Caco-2 (cell line): ENCODE results near the gene USHBP1. TPM values are rescaled to one million over a fixed set of nuclear protein-coding genes. Genes with fewer than 3 reads are reported as not detected.

ENCODE experiments used
- BruUV-seq: library from RNA; stranded (reverse); fragments of 400-500 nt; replicated peaks from 2 replicates; lab custom pipeline; 2021; lab: Mats Ljungman, UMichigan
- CTCF ChIA-PET: fragments of 300-600 bp; sonication (Branson Sonifier 250); formaldehyde crosslinking; loops from one replicate; lab custom pipeline; 2022; ENCODE audit warnings: antibody characterized with exemption; lab: Charles Lee
- POLR2A ChIA-PET: fragments of 300-600 bp; sonication (Branson Sonifier 250); formaldehyde crosslinking; loops from one replicate; lab custom pipeline; 2022; ENCODE audit warnings: antibody characterized with exemption; lab: Charles Lee
- DNase-seq, 2 experiments: peaks; one replicate each; pipeline versions ENCODE4 v3.0.0 to v3.0.0-alpha.2; 2020 to 2022
- H3K27me3 ChIP-seq: replicated peaks from 2 replicates; pipeline ENCODE4 v1.6.0; 2011; ENCODE audit warnings: low read length; ENCODE audit not compliant: control insufficient read depth, insufficient read depth
- H3K36me3 ChIP-seq: 2 replicates; pipeline ENCODE4 v1.5.1; 2011; ENCODE audit warnings: low read length; ENCODE audit not compliant: control insufficient read depth, insufficient read depth
- H3K4me1 ChIP-seq: fragments of 250-450 bp; sonication (Bioruptor Pico); 2 replicates; pipeline ENCODE4 v1.5.1; 2020; ENCODE audit warnings: mild to moderate bottlenecking
- H3K4me3 ChIP-seq: 2 replicates; pipeline ENCODE4 v1.5.1; 2011; ENCODE audit warnings: low read depth, mild to moderate bottlenecking, control low read depth, low read length
- H3K9me3 ChIP-seq: fragments of 250-450 bp; sonication (Bioruptor Pico); 2 replicates; pipeline ENCODE4 v1.5.1; 2020; ENCODE audit warnings: mild to moderate bottlenecking, moderate library complexity
- H3K27ac Mint-ChIP-seq: one replicate; pipeline ENCODE4 v1.8.0; 2022; ENCODE audit warnings: mixed read lengths; ENCODE audit not compliant: unreplicated experiment
- H3K27me3 Mint-ChIP-seq: one replicate; pipeline ENCODE4 v1.8.0; 2022; ENCODE audit warnings: mixed read lengths; ENCODE audit not compliant: insufficient read depth, unreplicated experiment
- H3K36me3 Mint-ChIP-seq: one replicate; pipeline ENCODE4 v1.8.0; 2022; ENCODE audit warnings: mild to moderate bottlenecking, mixed read lengths; ENCODE audit not compliant: insufficient read depth, unreplicated experiment
- H3K4me1 Mint-ChIP-seq: one replicate; pipeline ENCODE4 v1.8.0; 2022; ENCODE audit warnings: low read depth, mixed read lengths; ENCODE audit not compliant: unreplicated experiment
- H3K4me3 Mint-ChIP-seq: one replicate; pipeline ENCODE4 v1.8.0; 2022; ENCODE audit warnings: mild to moderate bottlenecking, moderate library complexity, mixed read lengths; ENCODE audit not compliant: unreplicated experiment
- H3K9me3 Mint-ChIP-seq: one replicate; pipeline ENCODE4 v1.8.0; 2022; ENCODE audit warnings: mixed read lengths; ENCODE audit not compliant: unreplicated experiment
- CTCF ChIP-seq, 2 experiments: fragments of 200-600 bp in 1 of 2; IDR thresholded peaks; 1 replicate in 1 of 2; 2 replicates in 1 of 2; pipeline versions ENCODE4 v1.5.1 to v1.8.0; 2011 to 2022; ENCODE audit warnings: antibody characterized with exemption in 1 of 2, control low read depth in 1 of 2, inconsistent platforms in 1 of 2, low read depth in 1 of 2, low read length in 1 of 2, mild to moderate bottlenecking in 1 of 2, moderate library complexity in 1 of 2; ENCODE audit not compliant: insufficient read depth in 1 of 2, severe bottlenecking in 1 of 2, unreplicated experiment in 1 of 2
- intact Hi-C: fragments of 100-400 bp; cut with micrococcal nuclease; formaldehyde crosslinking; loops from one replicate; pipeline ENCODE4 v1.10.0; 2022; ENCODE audit not compliant: unreplicated experiment
- total RNA-seq: library from RNA; stranded (reverse); gene quantifications from 2 replicates; pipeline ENCODE4 v1.2.3, GENCODE V29; 2022

USHBP1 gene
- total RNA-seq, 1 experiment from 2014 or later, result not detected

GRCh38 chr19:17227798-17228367 is 36.7 kb downstream of the USHBP1 start:
- no peak overlapping the region for H3K4me3 ChIP-seq
- no peaks in the 10 kb centered on the region for H3K36me3 ChIP-seq
- no peak for TF ChIP-seq CTCF (IDR thresholded peaks at IDR 0.05; ENCODE audit: insufficient read depth in 1 of 2, low read depth in 1 of 2, low read length in 1 of 2, severe bottlenecking in 1 of 2, unreplicated experiment in 1 of 2)
- no peaks in the 10 kb centered on the region for H3K27me3 Mint-ChIP-seq
- no peaks in the 10 kb centered on the region for H3K4me1 Mint-ChIP-seq
- POLR2A ChIA-PET, result interaction anchor here (0.9 kb wide), 1 partner anchor 15 kb away, joined by 3 read pairs; no protein-coding TSS in a partner anchor
- CTCF ChIA-PET, result interaction anchor here (0.5 to 1.3 kb wide), 2 partner anchors 15 to 1207 kb away, joined by 3 to 4 read pairs; no protein-coding TSS in a partner anchor
- BruUV-seq, result TSS peak; percentile 44
- H3K36me3 Mint-ChIP-seq, result peaks cover 47% of the 10 kb centered on the region
- H3K9me3 ChIP-seq, result no peaks in the 10 kb centered on the region
- H3K9me3 Mint-ChIP-seq, result no peaks in the 10 kb centered on the region
- no peak overlapping the region for H3K4me3 Mint-ChIP-seq
- no peaks in the 10 kb centered on the region for H3K4me1 ChIP-seq
- H3K27me3 ChIP-seq, result no peaks in the 10 kb centered on the region
- no peak overlapping the region for H3K27ac Mint-ChIP-seq
- no peak for DNase-seq
- intact Hi-C loops, result loop anchor here (5.0 kb wide), 1 partner anchor 39 kb away; the partner anchor contains the start of gene BABAM1

GRCh38 chr19:17226002-17226933 is 38.3 kb downstream of the USHBP1 start, which contains the start of gene OCEL1:
TSS of gene OCEL1 (plus strand) at chr19:17226226. CDS start at chr19:17226248, 22 bp downstream.
- ChIA-PET CTCF (interaction anchor here (0.6 to 1.3 kb wide), 6 partner anchors 11 to 160 kb away, joined by 3 to 10 read pairs (median 3); partner anchors contain the start of gene USE1), POLR2A (interaction anchor here (0.5 to 1.6 kb wide), 10 partner anchors 11 to 1067 kb away, joined by 3 to 35 read pairs (median 4); partner anchors contain the start of genes DDA1, NR2F6 and USE1)
- Mint-ChIP-seq H3K4me1 (no peaks in the 10 kb centered on the region), H3K36me3 (peaks cover 32% of the 10 kb centered on the region), H3K4me3 (peak within 1 kb of the TSS; percentile 77), H3K9me3 (no peaks in the 10 kb centered on the region), H3K27me3 (no peaks in the 10 kb centered on the region), H3K27ac (peak within 1 kb of the TSS; percentile 87)
- DNase-seq, result peak; percentile 97 to 98
- no peaks in the 10 kb centered on the region for H3K4me1 ChIP-seq
- H3K27me3 ChIP-seq, result no peaks in the 10 kb centered on the region
- no peaks in the 10 kb centered on the region for H3K9me3 ChIP-seq
- no peaks in the 10 kb centered on the region for H3K36me3 ChIP-seq
- TF ChIP-seq CTCF (IDR thresholded peaks at IDR 0.05; ENCODE audit: insufficient read depth in 1 of 2, low read depth in 1 of 2, low read length in 1 of 2, severe bottlenecking in 1 of 2, unreplicated experiment in 1 of 2), result no peak
- intact Hi-C loops, result loop anchor here (1.0 to 5.0 kb wide), 4 partner anchors 20 to 151 kb away; partner anchors contain the start of genes BABAM1, HAUS8 and MYO9B
- no TSS peak for BruUV-seq
- H3K4me3 ChIP-seq, result peak within 1 kb of the TSS; percentile 74

GRCh38 chr19:17225053-17225452 is 39.5 kb downstream of the USHBP1 start:
- no TSS peak for BruUV-seq
- no peaks in the 10 kb centered on the region for H3K4me1 Mint-ChIP-seq
- TF ChIP-seq CTCF (IDR thresholded peaks at IDR 0.05; ENCODE audit: insufficient read depth in 1 of 2, low read depth in 1 of 2, low read length in 1 of 2, severe bottlenecking in 1 of 2, unreplicated experiment in 1 of 2), result no peak
- Histone ChIP-seq H3K4me1 (0 out of 2 replicates have a peak, but pooled peaks cover 5% of the 10 kb centered on the region), H3K36me3 (no peaks in the 10 kb centered on the region), H3K9me3 (no peaks in the 10 kb centered on the region), H3K4me3 (no peak overlapping the region), H3K27me3 (no peaks in the 10 kb centered on the region)
- no peaks in the 10 kb centered on the region for H3K9me3 Mint-ChIP-seq
- H3K27ac Mint-ChIP-seq, result no peak overlapping the region
- H3K27me3 Mint-ChIP-seq, result no peaks in the 10 kb centered on the region
- POLR2A ChIA-PET, result interaction anchor here (0.6 kb wide), 1 partner anchor 21 kb away, joined by 5 read pairs; no protein-coding TSS in a partner anchor
- peak overlapping the region; percentile 77 for H3K4me3 Mint-ChIP-seq
- CTCF ChIA-PET, result no interaction called here
- DNase-seq, result no peak
- intact Hi-C loops, result loop anchor here (5.0 kb wide), 1 partner anchor 42 kb away; the partner anchor contains the start of gene BABAM1
- peaks cover 25% of the 10 kb centered on the region for H3K36me3 Mint-ChIP-seq
